WTC11 (cell line): ENCODE data around the gene MDN1. TPM values are rescaled to one million over a fixed set of nuclear protein-coding genes. Genes with fewer than 3 reads are reported as not detected.
"Not testable (repeated sequence)": the region's sequence is repeated elsewhere in the genome, so short reads cannot be mapped to it uniquely, and the experiment has no call there.

Experiments
- ATAC-seq: fragments of 200-7000 bp; cut with Tn5 transposase; 2 replicates; pipeline ENCODE4 v1.10.0; 2021; ENCODE audit warnings: mild to moderate bottlenecking, moderate library complexity
- CTCF ChIA-PET: fragments of 300-600 bp; sonication (Branson Sonifier 250); formaldehyde crosslinking; loops from one replicate; lab custom pipeline; 2021; ENCODE audit warnings: antibody characterized with exemption; lab: Charles Lee
- POLR2A ChIA-PET: fragments of 350-600 bp; sonication (Branson Sonifier 250); formaldehyde crosslinking; loops from one replicate; lab custom pipeline; 2021; ENCODE audit warnings: antibody characterized with exemption; lab: Charles Lee
- DNase-seq: peaks from one replicate; pipeline ENCODE4 v3.0.0; 2021; ENCODE audit warnings: low spot score
- H3K27ac Mint-ChIP-seq: 2 replicates; pipeline ENCODE4 v1.8.0; 2021; ENCODE audit warnings: mixed read lengths
- H3K27me3 Mint-ChIP-seq: 2 replicates; pipeline ENCODE4 v1.8.0; 2021; ENCODE audit warnings: low read depth, mild to moderate bottlenecking, moderate library complexity, mixed read lengths
- H3K36me3 Mint-ChIP-seq: 2 replicates; pipeline ENCODE4 v1.8.0; 2021; ENCODE audit warnings: mixed read lengths
- H3K4me1 Mint-ChIP-seq: 2 replicates; pipeline ENCODE4 v1.8.0; 2022; ENCODE audit warnings: mixed read lengths
- H3K4me3 Mint-ChIP-seq: 2 replicates; pipeline ENCODE4 v1.8.0; 2021; ENCODE audit warnings: mild to moderate bottlenecking, moderate library complexity, mixed read lengths
- H3K9me3 Mint-ChIP-seq: 2 replicates; pipeline ENCODE4 v1.8.0; 2021; ENCODE audit warnings: mixed read lengths
- CBFB ChIP-seq: sonication (generic); formaldehyde crosslinking; IDR thresholded peaks from 2 replicates; pipeline ENCODE4 v1.8.1; 2022; ENCODE audit warnings: mild to moderate bottlenecking, low read depth, missing genetic modification reagents
- CTCF ChIP-seq: fragments of 200-600 bp; IDR thresholded peaks from 2 replicates; pipeline ENCODE4 v1.8.0; 2022; ENCODE audit warnings: antibody characterized with exemption
- E2F5 ChIP-seq: sonication (generic); formaldehyde crosslinking; IDR thresholded peaks from 2 replicates; pipeline ENCODE4 v1.8.1; 2022; ENCODE audit warnings: mild to moderate bottlenecking, moderate library complexity, missing genetic modification reagents
- FOXK1 ChIP-seq: sonication (generic); formaldehyde crosslinking; IDR thresholded peaks from 2 replicates; pipeline ENCODE4 v1.8.0; 2022; ENCODE audit warnings: mild to moderate bottlenecking, moderate library complexity, missing genetic modification reagents
- GABPB1 ChIP-seq: sonication (generic); formaldehyde crosslinking; IDR thresholded peaks from 2 replicates; pipeline ENCODE4 v1.8.1; 2023; ENCODE audit warnings: mild to moderate bottlenecking, missing genetic modification reagents
- HMGA2 ChIP-seq: fragments of 250-450 bp; sonication (Bioruptor Pico); IDR thresholded peaks from 2 replicates; pipeline ENCODE4 v1.4.0; 2021; ENCODE audit warnings: mild to moderate bottlenecking, moderate library complexity
- IRF2 ChIP-seq: sonication (generic); formaldehyde crosslinking; IDR thresholded peaks from 2 replicates; pipeline ENCODE4 v1.8.0; 2022; ENCODE audit warnings: low read depth, missing genetic modification reagents, borderline replicate concordance
- NFYB ChIP-seq: sonication (generic); formaldehyde crosslinking; conservative IDR thresholded peaks from 2 replicates; pipeline ENCODE4 v1.8.0; 2022; ENCODE audit warnings: low read depth, missing genetic modification reagents
- OVOL2 ChIP-seq: fragments of 250-450 bp; sonication (Bioruptor Pico); IDR thresholded peaks from 2 replicates; pipeline ENCODE4 v1.9.0; 2021; ENCODE audit warnings: mild to moderate bottlenecking, borderline replicate concordance
- SP1 ChIP-seq: sonication (generic); formaldehyde crosslinking; conservative IDR thresholded peaks from 2 replicates; pipeline ENCODE4 v1.8.1; 2022; ENCODE audit warnings: missing genetic modification reagents
- TEAD1 ChIP-seq: sonication (generic); formaldehyde crosslinking; IDR thresholded peaks from 2 replicates; pipeline ENCODE4 v1.8.0; 2022; ENCODE audit warnings: mild to moderate bottlenecking, missing genetic modification reagents
- TEAD4 ChIP-seq: sonication (generic); formaldehyde crosslinking; IDR thresholded peaks from 2 replicates; pipeline ENCODE4 v1.8.0; 2022; ENCODE audit warnings: mild to moderate bottlenecking, missing genetic modification reagents
- USF1 ChIP-seq: sonication (generic); formaldehyde crosslinking; IDR thresholded peaks from 2 replicates; pipeline ENCODE4 v1.8.0; 2022; ENCODE audit warnings: mild to moderate bottlenecking, missing genetic modification reagents
- ZNF138 ChIP-seq: sonication (generic); formaldehyde crosslinking; conservative IDR thresholded peaks from 2 replicates; pipeline ENCODE4 v1.8.1; 2022; ENCODE audit warnings: mild to moderate bottlenecking, moderate library complexity, missing genetic modification reagents
- ZNF219 ChIP-seq: sonication (generic); formaldehyde crosslinking; IDR thresholded peaks from 2 replicates; pipeline ENCODE4 v1.8.0; 2023; ENCODE audit warnings: missing genetic modification reagents, mild to moderate bottlenecking, borderline replicate concordance
- ZNF425 ChIP-seq: fragments of 250-450 bp; sonication (Bioruptor Pico); conservative IDR thresholded peaks from 2 replicates; pipeline ENCODE4 v1.9.0; 2021; ENCODE audit warnings: mild to moderate bottlenecking
- ZNF671 ChIP-seq: fragments of 250-450 bp; sonication (Bioruptor Pico); IDR thresholded peaks from 2 replicates; pipeline ENCODE4 v1.8.0; 2021; ENCODE audit warnings: mild to moderate bottlenecking
- total RNA-seq: library from RNA; stranded (reverse); gene quantifications from 3 replicates; pipeline ENCODE4 v1.2.3, GENCODE V29; 2021
- TF ChIP-seq, protein P1 (sequence below): fragments of 250-450 bp; sonication (Bioruptor Pico); IDR thresholded peaks from 2 replicates; pipeline ENCODE4 v1.8.0; 2021; ENCODE audit warnings: mild to moderate bottlenecking
- TF ChIP-seq, protein P2 (sequence below): fragments of 250-450 bp; sonication (Bioruptor Pico); IDR thresholded peaks from 2 replicates; pipeline ENCODE4 v1.9.0; 2021; ENCODE audit warnings: moderate library complexity, mild to moderate bottlenecking, inconsistent platforms, borderline replicate concordance
- TF ChIP-seq, protein P3 (sequence below): sonication (generic); formaldehyde crosslinking; IDR thresholded peaks from 2 replicates; pipeline ENCODE4 v1.8.1; 2022; ENCODE audit warnings: low read depth, mild to moderate bottlenecking, moderate library complexity, missing genetic modification reagents, borderline replicate concordance

MDN1 gene
- total RNA-seq, 1 experiment from 2014 or later = 195 TPM

GRCh38 chr6:89784838-89785237 lies 34.8 kb downstream of the MDN1 start:
- H3K27ac Mint-ChIP-seq = no peak overlapping the region
- CTCF ChIA-PET = no interaction called here
- DNase-seq = no peak
- POLR2A ChIA-PET = no interaction called here
- no peak for ATAC-seq
- no peak overlapping the region for H3K4me3 Mint-ChIP-seq
- H3K9me3 Mint-ChIP-seq = peaks cover 9% of the 10 kb centered on the region
- no peaks in the 10 kb centered on the region for H3K4me1 Mint-ChIP-seq
- no peak for TF ChIP-seq GABPB1 (CRISPR knock-in tag)
- TF ChIP-seq CTCF = no peak
- no peak for TF ChIP-seq NFYB (CRISPR knock-in tag)
- TF ChIP-seq FOXK1 (CRISPR knock-in tag) = no peak
- TF ChIP-seq IRF2 (CRISPR knock-in tag) = no peak
- TF ChIP-seq, protein P1, sequence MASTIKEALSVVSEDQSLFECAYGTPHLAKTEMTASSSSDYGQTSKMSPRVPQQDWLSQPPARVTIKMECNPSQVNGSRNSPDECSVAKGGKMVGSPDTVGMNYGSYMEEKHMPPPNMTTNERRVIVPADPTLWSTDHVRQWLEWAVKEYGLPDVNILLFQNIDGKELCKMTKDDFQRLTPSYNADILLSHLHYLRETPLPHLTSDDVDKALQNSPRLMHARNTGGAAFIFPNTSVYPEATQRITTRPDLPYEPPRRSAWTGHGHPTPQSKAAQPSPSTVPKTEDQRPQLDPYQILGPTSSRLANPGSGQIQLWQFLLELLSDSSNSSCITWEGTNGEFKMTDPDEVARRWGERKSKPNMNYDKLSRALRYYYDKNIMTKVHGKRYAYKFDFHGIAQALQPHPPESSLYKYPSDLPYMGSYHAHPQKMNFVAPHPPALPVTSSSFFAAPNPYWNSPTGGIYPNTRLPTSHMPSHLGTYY (CRISPR knock-in tag) = no peak
- no peak for TF ChIP-seq ZNF138 (CRISPR knock-in tag)
- H3K27me3 Mint-ChIP-seq = no peaks in the 10 kb centered on the region
- H3K36me3 Mint-ChIP-seq = peaks cover 87% of the 10 kb centered on the region

DNA sequence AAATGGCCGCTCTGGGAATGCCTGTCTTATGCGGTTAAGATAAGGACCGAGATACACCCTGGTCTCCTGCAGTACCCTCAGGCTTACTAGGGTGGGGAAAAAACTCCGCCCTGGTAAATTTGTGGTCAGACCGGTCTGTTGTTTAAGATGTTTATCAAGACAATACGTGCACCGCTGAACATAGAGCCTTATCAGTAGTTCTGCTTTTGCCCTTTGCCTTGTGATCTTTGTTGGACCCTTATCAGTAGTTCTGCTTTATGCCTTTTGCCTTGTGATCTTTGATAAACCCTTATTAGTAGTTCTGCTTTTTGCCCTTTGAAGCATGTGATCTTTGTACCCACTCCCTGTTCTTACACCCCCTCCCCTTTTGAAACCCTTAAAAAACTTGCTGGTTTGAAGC lies 36.3 kb downstream of the MDN1 start:
- H3K4me3 Mint-ChIP-seq, ATAC-seq, H3K4me1 Mint-ChIP-seq, H3K27me3 Mint-ChIP-seq, POLR2A ChIA-PET, CTCF ChIA-PET, H3K27ac Mint-ChIP-seq, DNase-seq: not testable (repeated sequence)
- H3K9me3 Mint-ChIP-seq = peaks cover 13% of the 10 kb centered on the region
- H3K36me3 Mint-ChIP-seq = peaks cover 85% of the 10 kb centered on the region

DNA sequence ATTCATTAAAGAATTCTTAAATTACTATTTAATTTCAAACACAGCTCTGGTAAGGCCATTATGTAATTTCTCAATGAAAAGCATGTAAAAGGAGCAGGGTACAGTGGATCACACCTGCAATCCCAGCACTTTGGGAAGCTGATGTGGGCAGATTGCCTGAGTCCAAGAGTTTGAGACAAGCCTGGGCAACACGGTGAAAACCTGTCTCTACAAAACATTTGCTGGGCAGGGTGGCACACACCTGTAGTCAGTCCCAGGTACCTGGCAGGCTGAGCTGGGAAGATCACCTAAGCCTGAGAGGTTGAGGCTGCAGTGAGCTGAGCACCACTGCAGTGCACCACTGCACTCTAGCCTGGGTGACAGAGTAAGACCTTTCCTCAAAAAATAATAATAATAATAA lies 37.4 kb downstream of the MDN1 start:
- Mint-ChIP-seq H3K4me1 (no peaks in the 10 kb centered on the region), H3K36me3 (peaks cover 83% of the 10 kb centered on the region)
- POLR2A ChIA-PET = no interaction called here
- no peak for ATAC-seq
- TF ChIP-seq SP1 (CRISPR knock-in tag) = no peak
- TF ChIP-seq ZNF425 = no peak
- TF ChIP-seq ZNF671 (CRISPR knock-in tag) = no peak
- TF ChIP-seq GABPB1 (CRISPR knock-in tag) = no peak
- TF ChIP-seq CBFB (CRISPR knock-in tag) = no peak
- no peak for TF ChIP-seq HMGA2
- no peak for TF ChIP-seq USF1 (CRISPR knock-in tag)
- TF ChIP-seq ZNF219 = no peak
- no peak for TF ChIP-seq OVOL2 (CRISPR knock-in tag)
- TF ChIP-seq, protein P2, sequence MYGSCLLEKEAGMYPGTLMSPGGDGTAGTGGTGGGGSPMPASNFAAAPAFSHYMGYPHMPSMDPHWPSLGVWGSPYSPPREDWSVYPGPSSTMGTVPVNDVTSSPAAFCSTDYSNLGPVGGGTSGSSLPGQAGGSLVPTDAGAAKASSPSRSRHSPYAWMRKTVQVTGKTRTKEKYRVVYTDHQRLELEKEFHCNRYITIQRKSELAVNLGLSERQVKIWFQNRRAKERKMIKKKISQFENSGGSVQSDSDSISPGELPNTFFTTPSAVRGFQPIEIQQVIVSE (CRISPR knock-in tag) = no peak
- no peak for TF ChIP-seq TEAD1 (CRISPR knock-in tag)
- no peak for TF ChIP-seq E2F5
- no peak for TF ChIP-seq TEAD4
- TF ChIP-seq, protein P3, sequence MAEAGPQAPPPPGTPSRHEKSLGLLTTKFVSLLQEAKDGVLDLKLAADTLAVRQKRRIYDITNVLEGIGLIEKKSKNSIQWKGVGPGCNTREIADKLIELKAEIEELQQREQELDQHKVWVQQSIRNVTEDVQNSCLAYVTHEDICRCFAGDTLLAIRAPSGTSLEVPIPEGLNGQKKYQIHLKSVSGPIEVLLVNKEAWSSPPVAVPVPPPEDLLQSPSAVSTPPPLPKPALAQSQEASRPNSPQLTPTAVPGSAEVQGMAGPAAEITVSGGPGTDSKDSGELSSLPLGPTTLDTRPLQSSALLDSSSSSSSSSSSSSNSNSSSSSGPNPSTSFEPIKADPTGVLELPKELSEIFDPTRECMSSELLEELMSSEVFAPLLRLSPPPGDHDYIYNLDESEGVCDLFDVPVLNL = no peak
- TF ChIP-seq, all 79 proteins: peak for 0
- H3K9me3 Mint-ChIP-seq = peaks cover 18% of the 10 kb centered on the region
- CTCF ChIA-PET = interaction anchor here (1.3 kb wide), 1 partner anchor 11 kb away, joined by 3 read pairs; no protein-coding TSS in a partner anchor
- H3K4me3 Mint-ChIP-seq = no peak overlapping the region
- H3K27me3 Mint-ChIP-seq = no peaks in the 10 kb centered on the region
- DNase-seq = no peak
- no peak overlapping the region for H3K27ac Mint-ChIP-seq
